Neural cell (in vitro differentiated cells): ENCODE data around the gene CLTB.

Experiments used
- CTCF ChIP-seq: fragments of 450-650 bp; IDR thresholded peaks from 2 replicates; pipeline ENCODE4 v1.5.1; 2014; ENCODE audit warnings: antibody characterized with exemption, mild to moderate bottlenecking, moderate library complexity; ENCODE audit not compliant: poor library complexity, severe bottlenecking
- MXI1 ChIP-seq: fragments of 450-650 bp; conservative IDR thresholded peaks from 2 replicates; pipeline ENCODE4 v1.6.1; 2014; ENCODE audit warnings: antibody characterized with exemption, mild to moderate bottlenecking; ENCODE audit not compliant: poor library complexity, severe bottlenecking
- RAD21 ChIP-seq: fragments of 450-650 bp; conservative IDR thresholded peaks from 2 replicates; pipeline ENCODE4 v1.6.1; 2014; ENCODE audit warnings: antibody characterized with exemption, mild to moderate bottlenecking, moderate library complexity

- no peak for TF ChIP-seq CTCF
- no peak for TF ChIP-seq RAD21
- TF ChIP-seq MXI1, result no peak
Measured at GRCh38 chr5:176353533-176353932, 62.8 kb downstream of the CLTB start.
